Osteocyte (in vitro differentiated cells): Measurements from ENCODE around the gene PCDHB6. TPM values are rescaled to one million over a fixed set of nuclear protein-coding genes. Genes with fewer than 3 reads are reported as not detected.
"Not testable (repeated sequence)": the region's sequence is repeated elsewhere in the genome, so short reads cannot be mapped to it uniquely, and the experiment has no call there.

Experiments
- DNase-seq: peaks from one replicate; pipeline ENCODE4 v3.0.0; 2021; ENCODE audit warnings: mixed read lengths; ENCODE audit not compliant: unreplicated experiment; ENCODE audit errors: extremely low spot score
- H3K27ac Mint-ChIP-seq: one replicate; pipeline ENCODE4 v1.8.0; 2021; ENCODE audit warnings: mild to moderate bottlenecking, mixed read lengths; ENCODE audit not compliant: unreplicated experiment
- H3K27me3 Mint-ChIP-seq: one replicate; pipeline ENCODE4 v1.8.0; 2021; ENCODE audit warnings: mixed read lengths; ENCODE audit not compliant: unreplicated experiment
- H3K36me3 Mint-ChIP-seq: one replicate; pipeline ENCODE4 v1.8.0; 2021; ENCODE audit warnings: mixed read lengths; ENCODE audit not compliant: unreplicated experiment
- H3K4me1 Mint-ChIP-seq: one replicate; pipeline ENCODE4 v1.8.0; 2021; ENCODE audit warnings: mixed read lengths; ENCODE audit not compliant: unreplicated experiment
- H3K4me3 Mint-ChIP-seq: one replicate; pipeline ENCODE4 v1.8.0; 2021; ENCODE audit warnings: mild to moderate bottlenecking, moderate library complexity, mixed read lengths; ENCODE audit not compliant: unreplicated experiment
- H3K9me3 Mint-ChIP-seq: one replicate; pipeline ENCODE4 v1.8.0; 2021; ENCODE audit warnings: mixed read lengths; ENCODE audit not compliant: unreplicated experiment
- CTCF ChIP-seq: fragments of 200-600 bp; sonication (generic); IDR thresholded peaks from 2 replicates; pipeline ENCODE4 v1.5.0; 2021; ENCODE audit warnings: antibody characterized with exemption, mild to moderate bottlenecking, moderate library complexity
- total RNA-seq: library from RNA; stranded (reverse); gene quantifications from 2 replicates; pipeline ENCODE4 v1.2.1, GENCODE V29; 2021

PCDHB6 gene
- total RNA-seq, 1 donor from 2014 or later = 1.6 TPM

DNA sequence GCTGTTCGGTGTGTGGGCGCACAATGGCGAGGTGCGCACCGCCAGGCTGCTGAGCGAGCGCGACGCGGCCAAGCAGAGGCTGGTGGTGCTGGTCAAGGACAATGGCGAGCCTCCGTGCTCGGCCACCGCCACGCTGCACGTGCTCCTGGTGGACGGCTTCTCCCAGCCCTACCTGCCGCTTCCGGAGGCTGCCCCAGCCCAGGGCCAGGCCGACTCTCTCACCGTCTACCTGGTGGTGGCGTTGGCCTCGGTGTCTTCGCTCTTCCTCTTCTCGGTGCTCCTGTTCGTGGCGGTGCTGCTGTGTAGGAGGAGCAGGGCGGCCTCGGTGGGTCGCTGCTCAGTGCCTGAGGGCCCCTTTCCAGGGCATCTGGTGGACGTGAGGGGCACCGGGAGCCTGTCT is 30.0 kb downstream of the PCDHB6 start:
- not testable (repeated sequence) for H3K27ac Mint-ChIP-seq, H3K4me1 Mint-ChIP-seq, H3K4me3 Mint-ChIP-seq, H3K27me3 Mint-ChIP-seq, DNase-seq
- Mint-ChIP-seq H3K36me3 (peaks cover 11% of the 10 kb centered on the region), H3K9me3 (peaks cover 29% of the 10 kb centered on the region)

GRCh38 chr5:141180313-141180712 is 30.5 kb downstream of the PCDHB6 start:
- Mint-ChIP-seq H3K4me1 (no peaks in the 10 kb centered on the region), H3K27ac (no peak overlapping the region), H3K4me3 (no peak overlapping the region), H3K9me3 (peaks cover 33% of the 10 kb centered on the region), H3K27me3 (no peaks in the 10 kb centered on the region), H3K36me3 (peaks cover 14% of the 10 kb centered on the region)
- DNase-seq = no peak
- TF ChIP-seq CTCF = no peak

DNA sequence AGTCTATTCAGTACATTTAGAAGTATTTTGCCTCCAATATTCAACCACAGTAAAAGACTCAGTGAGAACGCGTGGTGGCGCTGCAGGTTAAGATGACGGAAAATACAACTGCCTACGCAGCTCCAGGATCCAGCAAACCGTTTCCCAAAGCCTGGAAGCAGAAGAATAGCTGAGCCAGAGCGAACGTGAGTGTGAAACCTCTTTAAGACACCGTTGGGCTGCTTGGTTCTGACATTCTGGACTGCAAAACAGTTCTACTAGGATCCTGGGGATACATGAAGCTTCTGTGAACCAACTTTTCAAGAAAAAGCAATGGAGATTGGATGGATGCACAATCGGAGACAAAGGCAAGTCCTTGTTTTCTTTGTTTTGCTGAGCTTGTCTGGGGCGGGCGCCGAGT is 32.4 kb downstream of the PCDHB6 start, which contains the start of gene PCDHB16:
Gene PCDHB16, plus strand, starts transcription at position 140 of the 400 bp plus-strand sequence. Its CDS starts 173 bp downstream, at position 313.
- DNase-seq = no peak
- peaks cover 45% of the 10 kb centered on the region for H3K9me3 Mint-ChIP-seq
- peak; percentile 48 for TF ChIP-seq CTCF
- H3K27ac Mint-ChIP-seq = peak within 1 kb of the TSS; percentile 87
- no peaks in the 10 kb centered on the region for H3K4me1 Mint-ChIP-seq
- peak within 1 kb of the TSS; percentile 78 for H3K4me3 Mint-ChIP-seq
- H3K36me3 Mint-ChIP-seq = peaks cover 22% of the 10 kb centered on the region
- H3K27me3 Mint-ChIP-seq = no peaks in the 10 kb centered on the region

DNA sequence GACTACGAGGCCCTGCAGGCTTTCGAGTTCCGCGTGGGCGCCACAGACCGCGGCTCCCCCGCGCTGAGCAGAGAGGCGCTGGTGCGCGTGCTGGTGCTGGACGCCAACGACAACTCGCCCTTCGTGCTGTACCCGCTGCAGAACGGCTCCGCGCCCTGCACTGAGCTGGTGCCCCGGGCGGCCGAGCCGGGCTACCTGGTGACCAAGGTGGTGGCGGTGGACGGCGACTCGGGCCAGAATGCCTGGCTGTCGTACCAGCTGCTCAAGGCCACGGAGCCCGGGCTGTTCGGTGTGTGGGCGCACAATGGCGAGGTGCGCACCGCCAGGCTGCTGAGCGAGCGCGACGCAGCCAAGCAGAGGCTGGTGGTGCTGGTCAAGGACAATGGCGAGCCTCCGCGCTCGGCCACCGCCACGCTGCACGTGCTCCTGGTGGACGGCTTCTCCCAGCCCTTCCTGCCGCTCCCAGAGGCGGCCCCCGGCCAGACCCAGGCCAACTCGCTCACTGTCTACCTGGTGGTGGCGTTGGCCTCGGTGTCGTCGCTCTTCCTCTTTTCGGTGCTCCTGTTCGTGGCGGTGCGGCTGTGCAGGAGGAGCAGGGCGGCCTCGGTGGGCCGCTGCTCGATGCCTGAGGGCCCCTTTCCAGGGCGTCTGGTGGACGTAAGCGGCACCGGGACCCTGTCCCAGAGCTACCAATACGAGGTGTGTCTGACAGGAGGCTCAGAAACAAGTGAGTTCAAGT is 34.4 kb downstream of the PCDHB6 start:
- DNase-seq, H3K27me3 Mint-ChIP-seq, H3K27ac Mint-ChIP-seq, H3K4me1 Mint-ChIP-seq, H3K4me3 Mint-ChIP-seq: not testable (repeated sequence)
- Mint-ChIP-seq H3K9me3 (peaks cover 55% of the 10 kb centered on the region), H3K36me3 (peaks cover 28% of the 10 kb centered on the region)

- Mint-ChIP-seq H3K9me3 (peaks cover 51% of the 10 kb centered on the region), H3K36me3 (peaks cover 26% of the 10 kb centered on the region), H3K4me1 (no peaks in the 10 kb centered on the region), H3K27ac (no peak within 1 kb of the TSS), H3K27me3 (no peaks in the 10 kb centered on the region), H3K4me3 (peak within 1 kb of the TSS; percentile 41)
- peak; percentile 28 for TF ChIP-seq CTCF
- DNase-seq = no peak
Measured at GRCh38 chr5:141186897-141187512, 37.1 kb downstream of the PCDHB6 start, which contains the start of gene PCDHB9. PCDHB9 (plus strand) TSS chr5:141187161; CDS start chr5:141187319, 158 bp downstream.

DNA sequence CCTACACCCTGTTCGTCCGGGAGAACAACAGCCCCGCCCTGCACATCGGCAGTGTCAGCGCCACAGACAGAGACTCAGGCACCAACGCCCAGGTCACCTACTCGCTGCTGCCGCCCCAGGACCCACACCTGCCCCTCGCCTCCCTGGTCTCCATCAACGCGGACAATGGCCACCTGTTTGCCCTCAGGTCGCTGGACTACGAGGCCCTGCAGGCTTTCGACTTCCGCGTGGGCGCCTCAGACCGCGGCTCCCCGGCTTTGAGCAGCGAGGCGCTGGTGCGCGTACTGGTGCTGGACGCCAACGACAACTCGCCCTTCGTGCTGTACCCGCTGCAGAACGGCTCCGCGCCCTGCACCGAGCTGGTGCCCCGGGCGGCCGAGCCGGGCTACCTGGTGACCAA is 38.8 kb downstream of the PCDHB6 start:
- not testable (repeated sequence) for H3K27me3 Mint-ChIP-seq, H3K4me3 Mint-ChIP-seq, H3K4me1 Mint-ChIP-seq, H3K27ac Mint-ChIP-seq
- H3K9me3 Mint-ChIP-seq = peaks cover 51% of the 10 kb centered on the region
- DNase-seq = peak; percentile 83
- H3K36me3 Mint-ChIP-seq = peaks cover 27% of the 10 kb centered on the region

- not testable (repeated sequence) for H3K4me3 Mint-ChIP-seq, H3K27me3 Mint-ChIP-seq, DNase-seq, H3K27ac Mint-ChIP-seq, H3K4me1 Mint-ChIP-seq
- Mint-ChIP-seq H3K9me3 (peaks cover 51% of the 10 kb centered on the region), H3K36me3 (peaks cover 27% of the 10 kb centered on the region)
Measured at GRCh38 chr5:141189131-141189530, 39.3 kb downstream of the PCDHB6 start.
